Pulmonary artery endothelial cell (primary cell): ENCODE results near the gene UIMC1. TPM values are rescaled to one million over a fixed set of nuclear protein-coding genes. Genes with fewer than 3 reads are reported as not detected.
"Not testable (repeated sequence)": the region's sequence is repeated elsewhere in the genome, so short reads cannot be mapped to it uniquely, and the experiment has no call there.

Experiments used
- DNase-seq: peaks from one replicate; pipeline ENCODE4 v3.0.0-alpha.2; 2011; ENCODE audit warnings: low read depth, low spot score
- total RNA-seq: library from RNA; depleted of rRNA; stranded (reverse); fragments of >200 nt; gene quantifications from 2 replicates; pipeline ENCODE4 v1.2.3, GENCODE V29; 2014

Gene UIMC1
- 41.6 and 64.0 TPM in 2 replicates for total RNA-seq

- peak; percentile 83 for DNase-seq
Measured at GRCh38 chr5:177006265-177006972, at the start of gene UIMC1. TSS of gene UIMC1 (minus strand) at chr5:177006779. CDS start at chr5:176982615, 24,164 bp downstream.

- DNase-seq = no peak
Measured at GRCh38 chr5:177049285-177049684, 42.7 kb upstream of the UIMC1 start.

DNA sequence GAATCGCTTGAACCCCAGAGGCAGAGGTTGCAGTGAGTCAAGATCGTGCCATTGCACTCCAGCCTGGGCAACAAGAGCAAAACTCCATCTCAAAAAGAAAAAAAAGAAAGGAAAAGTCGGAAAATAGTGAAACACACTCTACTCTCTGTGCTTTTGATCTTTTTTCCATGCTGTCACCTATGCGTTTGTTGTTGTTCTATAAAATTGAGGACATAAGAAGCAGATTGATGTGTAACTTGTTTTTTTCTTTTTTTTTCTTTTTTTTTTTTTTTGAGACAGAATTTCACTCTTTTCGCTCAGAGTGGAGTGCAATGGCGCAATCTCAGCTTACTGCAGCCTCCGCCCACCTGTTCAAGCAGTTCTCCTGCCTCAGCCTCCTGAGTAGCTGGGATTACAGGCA lies 42.0 kb upstream of the UIMC1 start:
- DNase-seq = not testable (repeated sequence)

GRCh38 chr5:177045631-177046030 lies 39.1 kb upstream of the UIMC1 start:
- DNase-seq = no peak

DNA sequence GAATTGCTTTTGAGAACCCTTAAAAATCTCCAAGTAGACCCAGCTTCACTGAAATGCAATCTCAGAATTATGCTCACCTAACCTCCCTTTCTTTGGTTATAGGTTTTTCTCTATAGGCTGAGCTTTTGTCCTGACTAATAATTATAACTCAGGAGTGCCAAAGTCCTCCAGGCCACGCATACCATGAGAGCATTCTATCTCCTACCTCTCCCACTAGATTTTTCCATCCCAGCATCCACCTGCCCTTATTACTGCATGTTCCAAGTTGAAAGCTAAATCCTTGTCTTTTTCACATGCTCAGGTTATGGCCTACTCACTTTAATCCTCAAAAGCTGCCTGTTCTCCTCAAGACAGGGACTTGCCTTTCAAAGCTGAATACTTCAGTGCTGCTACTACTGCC lies 38.1 kb upstream of the UIMC1 start:
- DNase-seq = no peak

DNA sequence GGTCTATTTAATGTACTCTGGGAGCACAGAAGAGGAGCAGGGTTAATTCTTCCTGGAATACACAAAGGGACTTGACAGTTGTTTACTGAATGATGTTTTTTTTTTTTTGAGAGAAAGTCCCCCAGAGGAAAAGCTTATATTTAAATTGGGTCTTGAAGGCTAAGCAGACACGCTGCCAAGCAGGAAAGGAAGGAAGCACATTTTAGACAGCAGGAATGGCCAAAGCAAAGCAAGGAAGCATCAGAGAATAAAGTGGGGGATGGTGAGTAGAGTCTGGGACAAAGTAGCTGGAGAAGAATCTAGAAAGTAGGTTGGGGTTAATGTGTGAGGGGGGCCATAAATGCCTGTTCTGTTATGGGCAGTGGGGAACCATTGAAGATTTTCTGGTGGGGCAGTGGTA lies 37.4 kb upstream of the UIMC1 start:
- DNase-seq = no peak

DNA sequence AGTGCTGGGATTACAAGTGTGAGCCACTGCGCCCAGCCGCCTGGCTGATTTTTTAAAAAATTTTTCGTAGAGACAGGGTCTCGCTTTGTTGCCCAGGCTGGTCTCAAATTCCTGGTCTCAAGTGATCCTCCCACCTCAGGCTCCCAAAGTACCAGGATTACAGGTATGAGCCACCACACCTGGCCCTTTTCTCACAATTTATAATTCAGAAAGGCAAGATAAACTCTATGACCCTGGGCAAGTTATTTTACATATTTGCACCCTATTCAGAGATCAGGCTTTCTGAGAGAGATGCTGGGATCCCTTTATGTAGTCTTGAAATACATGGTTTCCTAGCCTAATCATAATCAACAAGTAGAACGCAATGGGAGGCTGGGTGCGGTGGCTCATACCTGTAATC lies 36.5 kb upstream of the UIMC1 start:
- DNase-seq = no peak

GRCh38 chr5:177041936-177042335 lies 35.4 kb upstream of the UIMC1 start:
- no peak for DNase-seq

- no peak for DNase-seq
Measured at GRCh38 chr5:177040814-177041420, 34.3 kb upstream of the UIMC1 start.

- DNase-seq = no peak
Measured at GRCh38 chr5:177036921-177037320, 30.3 kb upstream of the UIMC1 start.

DNA sequence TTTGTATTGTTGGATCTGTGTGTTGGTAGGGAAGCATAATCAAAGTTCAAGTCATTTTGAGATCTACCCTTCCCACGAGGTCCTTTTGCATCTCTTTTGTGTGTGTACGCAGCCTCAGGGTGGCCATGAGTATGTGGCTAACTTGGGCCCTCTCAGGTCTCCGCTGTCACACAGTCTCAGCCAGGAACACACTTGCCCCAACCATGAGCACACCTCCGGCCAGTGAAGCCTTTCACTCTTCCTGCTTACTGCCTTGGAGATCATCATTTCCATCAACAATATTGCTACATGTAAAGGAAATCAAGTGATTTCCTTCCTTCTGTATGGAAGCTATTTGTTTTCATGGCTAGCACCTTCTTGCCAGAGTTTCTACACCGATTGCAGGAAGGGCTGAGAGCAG lies 29.9 kb upstream of the UIMC1 start:
- no peak for DNase-seq

GRCh38 chr5:177035976-177036375 lies 29.4 kb upstream of the UIMC1 start:
- DNase-seq = no peak

GRCh38 chr5:177029498-177029897 lies 22.9 kb upstream of the UIMC1 start:
- DNase-seq = no peak

- no peak for DNase-seq
Measured at GRCh38 chr5:177027665-177028064, 21.1 kb upstream of the UIMC1 start.

GRCh38 chr5:177025101-177025601 lies 18.6 kb upstream of the UIMC1 start:
- no peak for DNase-seq

DNA sequence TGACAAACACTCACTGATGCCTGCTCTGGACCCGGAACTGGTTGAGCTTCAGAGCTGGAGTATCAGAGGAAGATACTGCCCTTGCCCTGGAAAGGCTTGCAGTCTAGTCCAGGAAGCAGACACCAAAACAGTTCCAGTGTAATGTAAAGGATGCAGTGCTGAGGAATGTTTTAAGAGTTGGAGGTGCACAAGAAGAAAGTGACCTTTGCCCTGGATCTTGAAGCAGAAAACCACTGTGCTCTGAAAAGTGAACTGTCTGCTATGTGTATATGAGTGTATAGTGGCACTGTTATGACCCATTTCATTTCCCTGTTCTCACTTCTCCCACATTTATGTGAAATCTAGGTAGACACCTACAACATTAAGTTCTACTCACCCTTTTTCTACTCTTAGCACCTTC lies 18.0 kb upstream of the UIMC1 start:
- DNase-seq = no peak

GRCh38 chr5:177023303-177023664 lies 16.7 kb upstream of the UIMC1 start:
- no peak for DNase-seq

- peak; percentile 71 for DNase-seq
Measured at GRCh38 chr5:177022386-177023302, 16.1 kb upstream of the UIMC1 start, which contains the start of gene ZNF346. TSS of gene ZNF346 (plus strand) at chr5:177022696. CDS start at chr5:177022739, 43 bp downstream.

- no peak for DNase-seq
Measured at GRCh38 chr5:177020033-177020432, 13.5 kb upstream of the UIMC1 start.

- DNase-seq = no peak
Measured at GRCh38 chr5:177018341-177018740, 11.8 kb upstream of the UIMC1 start.

GRCh38 chr5:177015156-177015555 lies 8.6 kb upstream of the UIMC1 start:
- DNase-seq = no peak

GRCh38 chr5:177010153-177010552 lies 3.6 kb upstream of the UIMC1 start:
- DNase-seq = no peak
